G401 (cell line): ENCODE data around the gene FARP1. TPM values are rescaled to one million over a fixed set of nuclear protein-coding genes. Genes with fewer than 3 reads are reported as not detected.
"Not testable (repeated sequence)": the region's sequence is repeated elsewhere in the genome, so short reads cannot be mapped to it uniquely, and the experiment has no call there.

Experiments used
- DNase-seq: peaks from one replicate; pipeline ENCODE4 v3.0.0-alpha.2; 2015; ENCODE audit warnings: low spot score
- in situ Hi-C: cut with HindIII; loops from 2 replicates; pipeline ENCODE4 v1.10.0; 2016; ENCODE audit warnings: low sequenced_read_pairs, mixed read lengths
- total RNA-seq: library from RNA; depleted of rRNA; stranded (reverse); fragments of >200 nt; shearing (Covaris generic); gene quantifications from 2 replicates; pipeline ENCODE4 v1.2.3, GENCODE V29; 2014

Gene FARP1
- total RNA-seq, 1 experiment from 2014 or later = 50.3 TPM

GRCh38 chr13:98364179-98364578, 221.3 kb downstream of the FARP1 start:
- in situ Hi-C loops = no loop called here
- DNase-seq = no peak

- in situ Hi-C loops = no loop called here
- no peak for DNase-seq
These were observed 221.8 kb downstream of the FARP1 start for GRCh38 chr13:98364647-98365046.

- in situ Hi-C loops = no loop called here
- no peak for DNase-seq
These were observed 222.4 kb downstream of the FARP1 start for GRCh38 chr13:98365302-98365701.

GRCh38 chr13:98366010-98366409, 223.1 kb downstream of the FARP1 start:
- no peak for DNase-seq
- in situ Hi-C loops = no loop called here

- in situ Hi-C loops = no loop called here
- no peak for DNase-seq
These were observed 223.5 kb downstream of the FARP1 start for GRCh38 chr13:98366443-98366842.

GRCh38 chr13:98366959-98367358, 224.1 kb downstream of the FARP1 start:
- in situ Hi-C loops = no loop called here
- no peak for DNase-seq

GRCh38 chr13:98368019-98368418, 225.1 kb downstream of the FARP1 start:
- in situ Hi-C loops = no loop called here

GRCh38 chr13:98369520-98369919, 226.6 kb downstream of the FARP1 start:
- not testable (repeated sequence) for DNase-seq

More at GRCh38 chr13:98368019-98368418, 225.1 kb downstream of the FARP1 start:
- DNase-seq = no peak

GRCh38 chr13:98370261-98370660, 227.4 kb downstream of the FARP1 start:
- in situ Hi-C loops = no loop called here
- no peak for DNase-seq

More at GRCh38 chr13:98369520-98369919, 226.6 kb downstream of the FARP1 start:
- in situ Hi-C loops = not testable (repeated sequence)

- in situ Hi-C loops = no loop called here
- no peak for DNase-seq
These were observed 228.1 kb downstream of the FARP1 start for GRCh38 chr13:98370806-98371515.

GRCh38 chr13:98371516-98372023, 228.7 kb downstream of the FARP1 start:
- DNase-seq = no peak
- in situ Hi-C loops = no loop called here

GRCh38 chr13:98372876-98373275, 230.0 kb downstream of the FARP1 start:
- in situ Hi-C loops = no loop called here
- no peak for DNase-seq

- in situ Hi-C loops = no loop called here
- DNase-seq = no peak
These were observed 231.9 kb downstream of the FARP1 start for GRCh38 chr13:98374750-98375149.

- in situ Hi-C loops = no loop called here
- DNase-seq = no peak
These were observed 234.9 kb downstream of the FARP1 start for GRCh38 chr13:98377635-98378378.

- no peak for DNase-seq
- in situ Hi-C loops = no loop called here
These were observed 241.8 kb downstream of the FARP1 start for GRCh38 chr13:98384739-98385138.

GRCh38 chr13:98385606-98386005, 242.7 kb downstream of the FARP1 start:
- DNase-seq = no peak
- in situ Hi-C loops = no loop called here

- in situ Hi-C loops = no loop called here
- DNase-seq = no peak
These were observed 243.7 kb downstream of the FARP1 start for GRCh38 chr13:98386637-98387036.

- in situ Hi-C loops = no loop called here
- DNase-seq = no peak
These were observed 246.4 kb downstream of the FARP1 start for GRCh38 chr13:98389319-98389718.

GRCh38 chr13:98390086-98390715, 247.3 kb downstream of the FARP1 start:
- in situ Hi-C loops = no loop called here
- no peak for DNase-seq

- peak; percentile 18 for DNase-seq
- in situ Hi-C loops = no loop called here
These were observed 251.0 kb downstream of the FARP1 start for GRCh38 chr13:98393873-98394272.
